ENCODE measurements around the gene SIGLEC8. TPM values are rescaled to one million over a fixed set of nuclear protein-coding genes. Genes with fewer than 3 reads are reported as not detected.

Gene SIGLEC8
- total and polyA plus RNA-seq, 9 of the 15 experiments (the other 6 are each of a cell fraction or from before 2014, with no cell fraction given): 0.04 to 0.65 (median 0.39) TPM

DNA sequence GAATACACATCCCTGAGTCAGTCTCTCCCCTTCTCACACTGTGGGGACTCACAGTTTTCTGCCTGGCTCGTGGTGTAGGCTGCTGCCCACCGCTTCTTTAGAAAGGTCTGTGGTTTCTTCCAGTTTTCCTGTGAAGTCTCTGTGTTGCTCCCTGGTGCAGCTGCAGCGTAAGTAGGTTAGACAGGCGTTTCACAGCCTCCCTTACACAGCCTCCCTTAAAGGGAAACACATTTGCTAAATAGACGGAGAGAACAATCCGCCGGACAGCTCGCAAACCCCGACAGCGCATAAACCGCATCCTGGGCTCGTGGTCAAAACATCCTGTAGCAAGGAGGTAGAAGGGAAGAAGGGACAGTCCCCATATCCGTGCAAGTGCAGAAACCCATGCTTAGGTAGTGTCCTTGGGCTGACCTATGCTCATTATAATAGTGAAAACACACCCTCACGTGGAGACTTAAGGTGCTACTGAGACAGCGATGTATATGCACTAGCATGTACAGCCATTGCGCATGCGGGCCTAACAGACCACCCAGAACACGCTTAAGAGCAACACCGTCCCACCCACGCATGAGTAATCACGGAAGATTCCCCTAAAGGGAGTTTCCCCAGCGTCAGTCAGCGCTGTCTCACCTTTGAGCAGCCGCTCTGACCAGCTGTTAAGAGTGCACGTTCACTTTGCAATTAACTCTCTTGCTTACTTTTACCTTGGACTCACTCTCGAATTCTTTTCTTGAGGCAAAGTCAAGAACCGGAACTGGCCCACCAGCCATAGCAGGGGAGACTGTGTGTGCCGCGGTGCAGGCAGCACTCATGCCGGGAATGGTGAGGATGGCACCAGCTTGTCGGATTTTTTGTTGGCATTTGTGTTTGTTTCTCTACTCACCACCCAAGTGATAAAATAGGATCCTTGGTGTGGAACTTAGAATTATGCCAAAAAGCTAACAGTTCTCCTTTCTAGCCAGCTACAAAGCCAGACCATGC, 16.6 kb downstream of the SIGLEC8 start (continued):
- TF ChIP-seq ZFPM2 (CRISPR knock-in tag; IDR thresholded peaks at IDR 0.05): no peak
- peak; percentile 23 for TF ChIP-seq POLR2B (IDR thresholded peaks at IDR 0.05; ENCODE audit: low read depth, partially characterized antibody)
- peak; percentile 91 for TF ChIP-seq KLF1 (tag; IDR thresholded peaks at IDR 0.05)
- TF ChIP-seq ZNF551 (CRISPR knock-in tag; IDR thresholded peaks at IDR 0.05): no peak
- TF ChIP-seq CHD4 (IDR thresholded peaks at IDR 0.05; ENCODE audit: insufficient read depth, insufficient replicate concordance, low read depth, low read length, poor library complexity, severe bottlenecking): no peak
- no peak for TF ChIP-seq GATA2 (CRISPR knock-in tag; IDR thresholded peaks at IDR 0.05)
- TF ChIP-seq OTX1 (CRISPR knock-in tag; IDR thresholded peaks at IDR 0.05): no peak
- TF ChIP-seq SREBF1 (IDR thresholded peaks at IDR 0.05; ENCODE audit: borderline replicate concordance, low read depth, low read length): no peak
- peak; percentile 87 for TF ChIP-seq DACH1 (IDR thresholded peaks at IDR 0.05; ENCODE audit: partially characterized antibody)
- TF ChIP-seq, protein P1, sequence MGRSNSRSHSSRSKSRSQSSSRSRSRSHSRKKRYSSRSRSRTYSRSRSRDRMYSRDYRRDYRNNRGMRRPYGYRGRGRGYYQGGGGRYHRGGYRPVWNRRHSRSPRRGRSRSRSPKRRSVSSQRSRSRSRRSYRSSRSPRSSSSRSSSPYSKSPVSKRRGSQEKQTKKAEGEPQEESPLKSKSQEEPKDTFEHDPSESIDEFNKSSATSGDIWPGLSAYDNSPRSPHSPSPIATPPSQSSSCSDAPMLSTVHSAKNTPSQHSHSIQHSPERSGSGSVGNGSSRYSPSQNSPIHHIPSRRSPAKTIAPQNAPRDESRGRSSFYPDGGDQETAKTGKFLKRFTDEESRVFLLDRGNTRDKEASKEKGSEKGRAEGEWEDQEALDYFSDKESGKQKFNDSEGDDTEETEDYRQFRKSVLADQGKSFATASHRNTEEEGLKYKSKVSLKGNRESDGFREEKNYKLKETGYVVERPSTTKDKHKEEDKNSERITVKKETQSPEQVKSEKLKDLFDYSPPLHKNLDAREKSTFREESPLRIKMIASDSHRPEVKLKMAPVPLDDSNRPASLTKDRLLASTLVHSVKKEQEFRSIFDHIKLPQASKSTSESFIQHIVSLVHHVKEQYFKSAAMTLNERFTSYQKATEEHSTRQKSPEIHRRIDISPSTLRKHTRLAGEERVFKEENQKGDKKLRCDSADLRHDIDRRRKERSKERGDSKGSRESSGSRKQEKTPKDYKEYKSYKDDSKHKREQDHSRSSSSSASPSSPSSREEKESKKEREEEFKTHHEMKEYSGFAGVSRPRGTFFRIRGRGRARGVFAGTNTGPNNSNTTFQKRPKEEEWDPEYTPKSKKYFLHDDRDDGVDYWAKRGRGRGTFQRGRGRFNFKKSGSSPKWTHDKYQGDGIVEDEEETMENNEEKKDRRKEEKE (IDR thresholded peaks at IDR 0.05; ENCODE audit: borderline replicate concordance in 1 of 2, control insufficient read depth in 1 of 2, low read depth in 2 of 2, low read length in 1 of 2): no peak
- TF ChIP-seq ARID3B (CRISPR knock-in tag; IDR thresholded peaks at IDR 0.05; ENCODE audit: borderline replicate concordance): no peak
- no peak for TF ChIP-seq STAG1 (CRISPR knock-in tag; IDR thresholded peaks at IDR 0.05; ENCODE audit: borderline replicate concordance)
- peak; percentile 70 for TF ChIP-seq PKNOX1 (IDR thresholded peaks at IDR 0.05)
- peak; percentile 60 for TF ChIP-seq CREM (IDR thresholded peaks at IDR 0.05; ENCODE audit: low read depth)
- 0 out of 2 replicates have a peak, but pooled peaks have one; percentile 71 for TF ChIP-seq RNF2 (IDR thresholded peaks at IDR 0.05)
- no peak for TF ChIP-seq SMAD2 (IDR thresholded peaks at IDR 0.05; ENCODE audit: low read depth, low read length)
- no peak for TF ChIP-seq HLTF (IDR thresholded peaks at IDR 0.05)
- no peak for TF ChIP-seq HOMEZ (CRISPR knock-in tag; IDR thresholded peaks at IDR 0.05)
- TF ChIP-seq PML (IDR thresholded peaks at IDR 0.05; ENCODE audit: low read length): no peak
- no peak for TF ChIP-seq SNAPC5 (CRISPR knock-in tag; IDR thresholded peaks at IDR 0.05)

All from K562 (cell line).